Measurements from ENCODE around the gene CNGA1. TPM values are rescaled to one million over a fixed set of nuclear protein-coding genes. Genes with fewer than 3 reads are reported as not detected.

CNGA1 gene
- total and polyA plus RNA-seq, 3 donors from 2014 or later = 0.28 to 1.7 (median 0.47) TPM

GRCh38 chr4:48044298-48044697 is 27.8 kb upstream of the CNGA1 start:
- Histone ChIP-seq H3K4me1 (no peaks in the 10 kb centered on the region), H3K9me3 (no peaks in the 10 kb centered on the region), H3K27me3 (no peaks in the 10 kb centered on the region), H3K27ac (no peak overlapping the region), H3K4me3 (no peak overlapping the region), H3K36me3 (ENCODE audit: low read depth, missing control alignments) (no peaks in the 10 kb centered on the region)
- intact Hi-C loops (cut with DNase I; ENCODE audit: low total_unique reads) = no loop called here
- 80 to 94% methylated on average over 2 of the region's 2 CpGs for WGBS, 2 donors
- no peak for DNase-seq
- no peak for TF ChIP-seq POLR2A (IDR thresholded peaks at IDR 0.05)
- TF ChIP-seq, protein P1, sequence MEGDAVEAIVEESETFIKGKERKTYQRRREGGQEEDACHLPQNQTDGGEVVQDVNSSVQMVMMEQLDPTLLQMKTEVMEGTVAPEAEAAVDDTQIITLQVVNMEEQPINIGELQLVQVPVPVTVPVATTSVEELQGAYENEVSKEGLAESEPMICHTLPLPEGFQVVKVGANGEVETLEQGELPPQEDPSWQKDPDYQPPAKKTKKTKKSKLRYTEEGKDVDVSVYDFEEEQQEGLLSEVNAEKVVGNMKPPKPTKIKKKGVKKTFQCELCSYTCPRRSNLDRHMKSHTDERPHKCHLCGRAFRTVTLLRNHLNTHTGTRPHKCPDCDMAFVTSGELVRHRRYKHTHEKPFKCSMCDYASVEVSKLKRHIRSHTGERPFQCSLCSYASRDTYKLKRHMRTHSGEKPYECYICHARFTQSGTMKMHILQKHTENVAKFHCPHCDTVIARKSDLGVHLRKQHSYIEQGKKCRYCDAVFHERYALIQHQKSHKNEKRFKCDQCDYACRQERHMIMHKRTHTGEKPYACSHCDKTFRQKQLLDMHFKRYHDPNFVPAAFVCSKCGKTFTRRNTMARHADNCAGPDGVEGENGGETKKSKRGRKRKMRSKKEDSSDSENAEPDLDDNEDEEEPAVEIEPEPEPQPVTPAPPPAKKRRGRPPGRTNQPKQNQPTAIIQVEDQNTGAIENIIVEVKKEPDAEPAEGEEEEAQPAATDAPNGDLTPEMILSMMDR (IDR thresholded peaks at IDR 0.05) = no peak

GRCh38 chr4:48043504-48043903 is 27.0 kb upstream of the CNGA1 start:
- 74 to 83% methylated on average over 2 of the region's 2 CpGs for WGBS, 2 donors

DNA sequence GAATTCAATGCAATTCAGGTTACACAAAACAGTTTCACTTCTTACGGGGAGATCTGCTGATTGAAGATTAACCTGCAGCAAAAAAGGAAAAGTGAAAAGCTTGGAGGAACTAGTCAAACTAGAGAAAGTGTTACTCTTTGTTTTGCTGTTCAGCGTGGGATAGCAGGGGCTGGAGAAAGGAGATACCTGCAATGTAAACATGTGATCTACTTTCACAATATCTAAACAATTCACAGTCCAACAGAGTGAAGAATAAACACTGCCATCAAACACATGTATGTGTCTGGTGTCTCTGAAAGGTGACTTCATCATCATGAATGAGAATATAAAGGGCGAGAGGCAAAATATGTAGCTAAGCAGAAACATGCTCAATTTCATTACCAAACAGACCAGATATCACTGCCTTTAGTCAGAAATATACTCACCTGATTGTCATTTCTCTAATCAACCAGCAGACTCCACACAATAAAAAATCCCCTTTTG is 26.5 kb upstream of the CNGA1 start:
- Histone ChIP-seq H3K27me3 (no peaks in the 10 kb centered on the region), H3K4me3 (no peak overlapping the region), H3K9me3 (no peaks in the 10 kb centered on the region), H3K36me3 (ENCODE audit: low read depth, missing control alignments) (no peaks in the 10 kb centered on the region), H3K4me1 (no peaks in the 10 kb centered on the region), H3K27ac (no peak overlapping the region)
- no peak for DNase-seq
- 61 to 72% methylated on average over 3 of the region's 3 CpGs for WGBS, 2 donors
- TF ChIP-seq, protein P1 (IDR thresholded peaks at IDR 0.05) = no peak
- TF ChIP-seq POLR2A (IDR thresholded peaks at IDR 0.05) = no peak
- intact Hi-C loops (cut with DNase I; ENCODE audit: low total_unique reads) = no loop called here

More at GRCh38 chr4:48043504-48043903, 27.0 kb upstream of the CNGA1 start:
- Histone ChIP-seq H3K36me3 (ENCODE audit: low read depth, missing control alignments) (no peaks in the 10 kb centered on the region), H3K9me3 (no peaks in the 10 kb centered on the region), H3K4me1 (no peaks in the 10 kb centered on the region), H3K27ac (no peak overlapping the region), H3K4me3 (no peak overlapping the region), H3K27me3 (no peaks in the 10 kb centered on the region)
- no peak for DNase-seq
- intact Hi-C loops (cut with DNase I; ENCODE audit: low total_unique reads) = no loop called here
- TF ChIP-seq, protein P1 (IDR thresholded peaks at IDR 0.05) = no peak
- TF ChIP-seq POLR2A (IDR thresholded peaks at IDR 0.05) = no peak

DNA sequence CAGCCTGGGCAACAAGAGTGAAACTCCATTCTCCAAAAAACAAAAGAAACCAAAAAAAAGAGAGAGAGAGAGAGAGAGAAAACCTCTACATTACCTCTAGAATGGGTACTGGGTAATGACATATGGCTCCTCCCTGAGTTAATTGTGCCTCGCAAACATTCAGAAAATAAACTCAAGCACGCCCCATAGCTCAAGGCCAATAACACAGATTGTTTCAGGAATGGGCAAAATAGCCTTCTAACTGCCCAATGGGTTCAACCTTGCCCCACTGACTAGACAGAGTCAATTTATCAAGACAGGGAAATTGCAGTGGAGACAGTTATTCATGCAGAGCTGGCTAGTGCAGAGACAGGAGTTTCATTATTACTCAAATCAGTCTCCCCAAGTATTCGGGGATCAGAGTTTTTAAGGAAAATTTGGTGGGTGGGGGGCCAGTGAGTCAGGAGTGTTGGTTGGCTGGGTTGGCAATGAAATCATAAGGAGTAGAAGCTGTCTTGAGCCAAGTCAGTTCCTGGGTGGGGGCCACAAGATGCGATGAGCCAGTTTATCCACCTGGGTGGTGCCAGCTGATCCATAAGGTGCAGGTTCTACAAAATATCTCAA is 25.2 kb upstream of the CNGA1 start:
- no peak for DNase-seq
- intact Hi-C loops (cut with DNase I; ENCODE audit: low total_unique reads) = no loop called here
- no peaks in the 10 kb centered on the region for H3K9me3 ChIP-seq
- WGBS, 2 donors = 73 to 88% methylated on average over 4 of the region's 4 CpGs
- no peaks in the 10 kb centered on the region for H3K27me3 ChIP-seq
- H3K4me1 ChIP-seq = no peaks in the 10 kb centered on the region
- no peak overlapping the region for H3K4me3 ChIP-seq
- TF ChIP-seq, protein P1 (IDR thresholded peaks at IDR 0.05) = no peak
- TF ChIP-seq POLR2A (IDR thresholded peaks at IDR 0.05) = no peak
- H3K27ac ChIP-seq = no peak overlapping the region
- H3K36me3 ChIP-seq (ENCODE audit: low read depth, missing control alignments) = no peaks in the 10 kb centered on the region

DNA sequence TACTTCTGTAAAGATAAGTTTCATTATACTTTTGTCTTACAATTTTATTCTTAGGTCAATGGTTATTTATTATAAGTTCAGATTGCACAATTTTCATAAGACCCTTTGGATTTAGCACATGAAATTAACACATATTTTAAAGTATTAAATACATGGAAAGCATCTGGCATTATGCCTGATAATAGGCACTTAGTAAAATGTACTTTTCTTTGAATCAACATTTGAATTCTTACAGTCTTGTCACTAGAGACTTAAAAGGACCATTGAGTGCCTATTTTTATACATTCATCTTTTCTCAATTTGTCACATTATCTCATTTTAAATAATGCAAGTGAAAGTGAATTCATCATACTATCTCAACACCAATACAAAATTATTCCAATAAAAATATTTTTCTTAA is 23.1 kb upstream of the CNGA1 start:
- TF ChIP-seq POLR2A (IDR thresholded peaks at IDR 0.05) = no peak
- TF ChIP-seq, protein P1 (IDR thresholded peaks at IDR 0.05) = no peak
- H3K27me3 ChIP-seq = no peaks in the 10 kb centered on the region
- no peak overlapping the region for H3K4me3 ChIP-seq
- H3K4me1 ChIP-seq = no peaks in the 10 kb centered on the region
- no peaks in the 10 kb centered on the region for H3K9me3 ChIP-seq
- no peak for DNase-seq
- H3K27ac ChIP-seq = no peak overlapping the region
- no peaks in the 10 kb centered on the region for H3K36me3 ChIP-seq (ENCODE audit: low read depth, missing control alignments)
- intact Hi-C loops (cut with DNase I; ENCODE audit: low total_unique reads) = no loop called here

Measured in testis (tissue), 3 donors.